GM13977 (cell line): ENCODE data around the gene MCF2L.
A peak's percentile ranks its signal among the peaks of the same experiment; 100 is the strongest.

Experiments used
- DNase-seq: peaks from one replicate; pipeline ENCODE4 v3.0.0; 2012; ENCODE audit warnings: low spot score
- in situ Hi-C: fragments of 300-500 bp; cut with MboI; formaldehyde crosslinking; loops from one replicate; pipeline ENCODE4 v1.12.0; 2022; ENCODE audit warnings: low sequenced_read_pairs, low pct_unique_long_range_greater_than_20kb, mixed read lengths, inconsistent platforms; ENCODE audit not compliant: unreplicated experiment
- TF ChIP-seq, protein P1 (sequence below): IDR thresholded peaks from 2 replicates; pipeline ENCODE4 v1.5.1; 2012; ENCODE audit warnings: mild to moderate bottlenecking, control low read depth; ENCODE audit not compliant: insufficient read depth; ENCODE audit errors: extremely low read depth, missing control alignments

Gene MCF2L, protein sequence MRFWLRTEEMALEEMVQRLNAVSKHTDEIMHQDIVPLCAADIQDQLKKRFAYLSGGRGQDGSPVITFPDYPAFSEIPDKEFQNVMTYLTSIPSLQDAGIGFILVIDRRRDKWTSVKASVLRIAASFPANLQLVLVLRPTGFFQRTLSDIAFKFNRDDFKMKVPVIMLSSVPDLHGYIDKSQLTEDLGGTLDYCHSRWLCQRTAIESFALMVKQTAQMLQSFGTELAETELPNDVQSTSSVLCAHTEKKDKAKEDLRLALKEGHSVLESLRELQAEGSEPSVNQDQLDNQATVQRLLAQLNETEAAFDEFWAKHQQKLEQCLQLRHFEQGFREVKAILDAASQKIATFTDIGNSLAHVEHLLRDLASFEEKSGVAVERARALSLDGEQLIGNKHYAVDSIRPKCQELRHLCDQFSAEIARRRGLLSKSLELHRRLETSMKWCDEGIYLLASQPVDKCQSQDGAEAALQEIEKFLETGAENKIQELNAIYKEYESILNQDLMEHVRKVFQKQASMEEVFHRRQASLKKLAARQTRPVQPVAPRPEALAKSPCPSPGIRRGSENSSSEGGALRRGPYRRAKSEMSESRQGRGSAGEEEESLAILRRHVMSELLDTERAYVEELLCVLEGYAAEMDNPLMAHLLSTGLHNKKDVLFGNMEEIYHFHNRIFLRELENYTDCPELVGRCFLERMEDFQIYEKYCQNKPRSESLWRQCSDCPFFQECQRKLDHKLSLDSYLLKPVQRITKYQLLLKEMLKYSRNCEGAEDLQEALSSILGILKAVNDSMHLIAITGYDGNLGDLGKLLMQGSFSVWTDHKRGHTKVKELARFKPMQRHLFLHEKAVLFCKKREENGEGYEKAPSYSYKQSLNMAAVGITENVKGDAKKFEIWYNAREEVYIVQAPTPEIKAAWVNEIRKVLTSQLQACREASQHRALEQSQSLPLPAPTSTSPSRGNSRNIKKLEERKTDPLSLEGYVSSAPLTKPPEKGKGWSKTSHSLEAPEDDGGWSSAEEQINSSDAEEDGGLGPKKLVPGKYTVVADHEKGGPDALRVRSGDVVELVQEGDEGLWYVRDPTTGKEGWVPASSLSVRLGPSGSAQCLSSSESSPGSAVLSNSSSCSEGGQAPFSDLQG

DNA sequence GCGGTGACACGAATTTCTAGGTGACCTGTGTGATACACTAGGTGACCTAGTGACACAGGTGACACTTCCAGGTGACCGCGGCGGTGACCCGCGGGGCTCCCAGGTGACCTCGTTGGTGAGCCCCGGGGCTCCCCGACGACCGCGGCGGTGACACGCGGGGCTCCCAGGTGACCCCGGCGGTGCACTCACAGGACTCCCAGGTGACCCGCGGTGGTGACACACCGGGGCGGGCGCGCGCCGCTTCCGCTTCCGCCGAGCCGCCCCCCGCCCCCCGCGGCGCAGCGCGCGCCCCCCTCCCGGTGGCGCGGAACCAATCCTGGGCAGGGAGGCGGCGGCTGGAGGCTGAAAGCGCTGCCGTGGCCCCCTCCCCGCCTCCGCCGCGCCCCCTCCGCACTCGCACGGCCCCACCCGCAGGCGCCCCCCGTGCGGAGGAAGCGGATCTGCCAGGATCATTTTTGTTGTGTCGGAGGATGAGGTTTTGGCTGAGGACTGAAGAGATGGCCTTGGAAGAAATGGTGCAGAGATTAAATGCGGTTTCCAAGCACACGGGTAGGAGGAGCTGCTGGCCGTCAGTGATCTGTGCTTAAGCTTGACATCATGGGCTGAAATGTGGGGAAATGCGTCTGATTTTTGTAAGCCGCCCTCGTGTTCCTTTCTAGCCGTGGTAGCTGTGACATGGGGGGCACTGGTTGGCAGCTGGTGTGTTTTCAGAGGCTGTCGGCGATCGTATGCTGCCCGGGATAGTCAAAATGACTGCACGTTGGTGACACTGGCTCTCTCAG is at the start of gene MCF2L:
Gene MCF2L, plus strand, starts transcription at position 305 of the 782 bp plus-strand sequence. Its CDS starts 166 bp downstream, at position 471.
- in situ Hi-C loops, result no loop called here
- TF ChIP-seq, protein P1, sequence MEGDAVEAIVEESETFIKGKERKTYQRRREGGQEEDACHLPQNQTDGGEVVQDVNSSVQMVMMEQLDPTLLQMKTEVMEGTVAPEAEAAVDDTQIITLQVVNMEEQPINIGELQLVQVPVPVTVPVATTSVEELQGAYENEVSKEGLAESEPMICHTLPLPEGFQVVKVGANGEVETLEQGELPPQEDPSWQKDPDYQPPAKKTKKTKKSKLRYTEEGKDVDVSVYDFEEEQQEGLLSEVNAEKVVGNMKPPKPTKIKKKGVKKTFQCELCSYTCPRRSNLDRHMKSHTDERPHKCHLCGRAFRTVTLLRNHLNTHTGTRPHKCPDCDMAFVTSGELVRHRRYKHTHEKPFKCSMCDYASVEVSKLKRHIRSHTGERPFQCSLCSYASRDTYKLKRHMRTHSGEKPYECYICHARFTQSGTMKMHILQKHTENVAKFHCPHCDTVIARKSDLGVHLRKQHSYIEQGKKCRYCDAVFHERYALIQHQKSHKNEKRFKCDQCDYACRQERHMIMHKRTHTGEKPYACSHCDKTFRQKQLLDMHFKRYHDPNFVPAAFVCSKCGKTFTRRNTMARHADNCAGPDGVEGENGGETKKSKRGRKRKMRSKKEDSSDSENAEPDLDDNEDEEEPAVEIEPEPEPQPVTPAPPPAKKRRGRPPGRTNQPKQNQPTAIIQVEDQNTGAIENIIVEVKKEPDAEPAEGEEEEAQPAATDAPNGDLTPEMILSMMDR, result peak; percentile 8
- DNase-seq, result peak; percentile 78

- DNase-seq, result no peak
- TF ChIP-seq, protein P1, result no peak
- in situ Hi-C loops, result no loop called here
Measured at GRCh38 chr13:112923962-112924361, 45.1 kb upstream of the MCF2L start.

GRCh38 chr13:112924365-112924764 is 44.6 kb upstream of the MCF2L start:
- TF ChIP-seq, protein P1, result no peak
- DNase-seq, result no peak

GRCh38 chr13:112926003-112926402 is 43.0 kb upstream of the MCF2L start:
- TF ChIP-seq, protein P1, result no peak
- no peak for DNase-seq
- in situ Hi-C loops, result loop anchor here (25.0 kb wide), 1 partner anchor 461 kb away; no protein-coding TSS in a partner anchor

More at GRCh38 chr13:112924365-112924764, 44.6 kb upstream of the MCF2L start:
- in situ Hi-C loops, result no loop called here

GRCh38 chr13:112926993-112927392 is 42.0 kb upstream of the MCF2L start:
- in situ Hi-C loops, result loop anchor here (25.0 kb wide), 1 partner anchor 460 kb away; no protein-coding TSS in a partner anchor
- TF ChIP-seq, protein P1, result no peak
- no peak for DNase-seq
